Mesothelial cell of epicardium (in vitro differentiated cells): ENCODE data around the gene MRPL4. TPM values are rescaled to one million over a fixed set of nuclear protein-coding genes. Genes with fewer than 3 reads are reported as not detected.
A peak's percentile ranks its signal among the peaks of the same experiment; 100 is the strongest.

Experiments used
- DNase-seq, 2 experiments: peaks; one replicate each; pipeline ENCODE4 v3.0.0; 2021; ENCODE audit warnings: low spot score in 2 of 2; ENCODE audit not compliant: unreplicated experiment in 2 of 2
- H3K27ac Mint-ChIP-seq: 2 replicates; pipeline ENCODE4 v1.8.0; 2021; ENCODE audit warnings: mixed read lengths
- H3K27me3 Mint-ChIP-seq: 2 replicates; pipeline ENCODE4 v1.8.0; 2021; ENCODE audit warnings: low read depth, mixed read lengths
- H3K36me3 Mint-ChIP-seq: 2 replicates; pipeline ENCODE4 v1.8.0; 2021; ENCODE audit warnings: mixed read lengths
- H3K4me1 Mint-ChIP-seq: 2 replicates; pipeline ENCODE4 v1.8.0; 2021; ENCODE audit warnings: mixed read lengths
- H3K4me3 Mint-ChIP-seq: 2 replicates; pipeline ENCODE4 v1.8.0; 2021; ENCODE audit warnings: mild to moderate bottlenecking, moderate library complexity, mixed read lengths
- H3K9me3 Mint-ChIP-seq: 2 replicates; pipeline ENCODE4 v1.8.0; 2021; ENCODE audit warnings: mixed read lengths
- total RNA-seq: library from RNA; stranded (reverse); gene quantifications from 3 replicates; pipeline ENCODE4 v1.2.1, GENCODE V29; 2021
- TF ChIP-seq, protein P1 (sequence below): fragments of 200-600 bp; sonication (generic); IDR thresholded peaks from one replicate; pipeline ENCODE4 v1.5.0; 2021; ENCODE audit warnings: antibody characterized with exemption; ENCODE audit not compliant: unreplicated experiment

MRPL4 gene
- total RNA-seq, 1 donor from 2014 or later = 54.1 TPM

DNA sequence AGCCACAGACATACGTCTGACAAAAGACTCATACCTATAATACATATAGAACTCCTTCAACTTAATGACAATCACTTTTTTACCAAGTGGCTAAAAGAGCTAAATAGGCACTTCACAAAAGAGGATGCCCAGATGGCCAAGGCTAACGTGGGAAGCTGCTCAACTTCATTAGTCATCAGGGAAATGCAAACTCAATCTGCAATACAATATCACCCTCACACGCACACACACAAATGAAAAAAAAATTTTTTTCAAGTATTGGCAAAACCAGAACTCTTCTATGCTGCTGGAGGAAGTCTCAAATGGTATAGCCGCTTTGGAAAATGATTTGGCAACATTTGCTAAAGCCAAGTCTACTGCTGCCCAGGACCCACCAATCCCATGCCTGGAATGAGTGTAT is 42.7 kb upstream of the MRPL4 start:
- no peak for DNase-seq
- no peak overlapping the region for H3K27ac Mint-ChIP-seq
- H3K9me3 Mint-ChIP-seq = peaks cover 5% of the 10 kb centered on the region
- peaks cover 2% of the 10 kb centered on the region for H3K36me3 Mint-ChIP-seq
- no peaks in the 10 kb centered on the region for H3K27me3 Mint-ChIP-seq
- TF ChIP-seq, protein P1, sequence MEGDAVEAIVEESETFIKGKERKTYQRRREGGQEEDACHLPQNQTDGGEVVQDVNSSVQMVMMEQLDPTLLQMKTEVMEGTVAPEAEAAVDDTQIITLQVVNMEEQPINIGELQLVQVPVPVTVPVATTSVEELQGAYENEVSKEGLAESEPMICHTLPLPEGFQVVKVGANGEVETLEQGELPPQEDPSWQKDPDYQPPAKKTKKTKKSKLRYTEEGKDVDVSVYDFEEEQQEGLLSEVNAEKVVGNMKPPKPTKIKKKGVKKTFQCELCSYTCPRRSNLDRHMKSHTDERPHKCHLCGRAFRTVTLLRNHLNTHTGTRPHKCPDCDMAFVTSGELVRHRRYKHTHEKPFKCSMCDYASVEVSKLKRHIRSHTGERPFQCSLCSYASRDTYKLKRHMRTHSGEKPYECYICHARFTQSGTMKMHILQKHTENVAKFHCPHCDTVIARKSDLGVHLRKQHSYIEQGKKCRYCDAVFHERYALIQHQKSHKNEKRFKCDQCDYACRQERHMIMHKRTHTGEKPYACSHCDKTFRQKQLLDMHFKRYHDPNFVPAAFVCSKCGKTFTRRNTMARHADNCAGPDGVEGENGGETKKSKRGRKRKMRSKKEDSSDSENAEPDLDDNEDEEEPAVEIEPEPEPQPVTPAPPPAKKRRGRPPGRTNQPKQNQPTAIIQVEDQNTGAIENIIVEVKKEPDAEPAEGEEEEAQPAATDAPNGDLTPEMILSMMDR = no peak
- H3K4me3 Mint-ChIP-seq = no peak overlapping the region
- H3K4me1 Mint-ChIP-seq = peaks cover 8% of the 10 kb centered on the region

DNA sequence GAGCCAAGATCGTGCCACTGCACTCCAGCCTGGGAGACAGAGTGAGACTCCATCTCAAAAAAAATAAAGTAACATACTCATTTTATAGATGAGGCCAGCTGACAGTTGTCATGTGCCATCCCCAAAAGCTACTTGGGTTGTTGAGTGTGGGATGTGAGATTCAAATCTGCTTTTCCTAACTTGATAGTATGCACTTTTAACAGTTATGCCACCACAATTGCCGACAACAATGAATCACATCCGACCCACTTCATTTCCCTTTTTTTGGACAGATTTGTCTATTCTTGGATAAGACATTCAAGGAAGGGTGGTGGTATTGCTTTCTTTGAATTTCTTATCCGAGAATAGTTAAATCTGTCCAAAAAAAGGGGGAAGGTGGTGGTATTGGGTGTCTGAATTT is 41.0 kb upstream of the MRPL4 start:
- DNase-seq = no peak
- Mint-ChIP-seq H3K27ac (no peak overlapping the region), H3K36me3 (peaks cover 2% of the 10 kb centered on the region), H3K27me3 (no peaks in the 10 kb centered on the region), H3K4me3 (no peak overlapping the region), H3K4me1 (peaks cover 8% of the 10 kb centered on the region), H3K9me3 (peaks cover 5% of the 10 kb centered on the region)
- TF ChIP-seq, protein P1 = no peak

DNA sequence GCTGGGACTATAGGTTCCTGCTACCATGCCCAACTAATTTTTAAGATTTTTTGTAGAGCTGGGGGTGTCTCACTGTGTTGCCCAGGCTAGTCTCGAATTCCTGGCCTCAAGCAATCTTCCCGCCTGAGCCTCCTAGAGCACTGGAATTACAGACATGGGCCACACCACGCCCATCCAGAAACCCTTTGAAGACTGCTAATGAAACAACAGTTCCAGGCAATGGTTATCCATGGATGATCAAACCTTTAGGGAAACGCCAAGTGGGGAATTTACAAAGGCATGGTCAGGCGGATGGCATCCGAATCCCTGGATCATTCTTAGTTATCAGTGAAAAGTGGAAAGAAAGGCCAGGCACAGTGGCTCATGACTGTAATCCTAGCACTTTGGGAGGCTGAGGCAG is 40.3 kb upstream of the MRPL4 start:
- peaks cover 2% of the 10 kb centered on the region for H3K36me3 Mint-ChIP-seq
- peaks cover 3% of the 10 kb centered on the region for H3K4me1 Mint-ChIP-seq
- DNase-seq = no peak
- H3K27ac Mint-ChIP-seq = no peak overlapping the region
- TF ChIP-seq, protein P1 = no peak
- no peak overlapping the region for H3K4me3 Mint-ChIP-seq
- peaks cover 5% of the 10 kb centered on the region for H3K9me3 Mint-ChIP-seq
- H3K27me3 Mint-ChIP-seq = no peaks in the 10 kb centered on the region

DNA sequence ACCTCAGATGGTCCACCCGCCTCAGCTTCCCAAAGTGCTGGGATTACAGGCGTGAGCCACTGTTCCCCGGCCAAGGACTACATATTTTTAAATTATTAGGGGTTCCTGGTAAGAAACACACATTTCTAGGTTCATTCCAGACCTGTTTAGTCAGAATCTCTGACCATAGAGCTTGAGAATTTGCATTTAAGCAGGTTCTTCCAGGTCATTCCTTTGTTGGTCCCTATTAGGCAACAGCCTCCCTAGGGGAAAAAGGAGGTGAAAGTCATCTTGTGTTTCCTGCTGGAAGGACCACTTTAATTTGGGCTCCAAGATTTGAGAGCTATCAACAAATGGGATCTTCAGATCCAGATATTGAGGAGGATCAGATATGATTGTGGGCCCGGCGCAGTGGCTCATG is 37.2 kb upstream of the MRPL4 start:
- peaks cover 6% of the 10 kb centered on the region for H3K36me3 Mint-ChIP-seq
- no peaks in the 10 kb centered on the region for H3K4me1 Mint-ChIP-seq
- H3K27me3 Mint-ChIP-seq = no peaks in the 10 kb centered on the region
- TF ChIP-seq, protein P1 = no peak
- no peak for DNase-seq
- H3K27ac Mint-ChIP-seq = no peak overlapping the region
- no peak overlapping the region for H3K4me3 Mint-ChIP-seq
- no peaks in the 10 kb centered on the region for H3K9me3 Mint-ChIP-seq

DNA sequence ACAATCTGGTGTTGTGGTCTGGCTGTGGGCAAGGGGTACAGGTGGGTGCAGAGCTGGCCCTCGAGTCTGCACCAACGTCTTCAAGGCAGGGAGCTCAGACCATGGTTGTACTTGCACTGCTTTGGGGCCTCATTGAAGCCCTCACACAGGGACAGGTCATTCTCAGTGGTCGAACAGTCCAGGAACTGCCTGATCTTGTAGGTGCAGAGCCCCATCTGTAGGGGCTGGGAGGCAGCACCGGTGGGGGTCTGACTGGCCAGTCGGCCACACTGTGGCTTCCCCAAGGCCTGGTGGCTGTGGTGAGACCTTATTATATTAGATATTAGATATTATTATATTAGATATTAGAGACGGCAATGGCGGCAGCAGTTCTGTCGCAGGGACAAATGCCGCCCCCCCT is 34.9 kb upstream of the MRPL4 start:
- Mint-ChIP-seq H3K4me1 (no peaks in the 10 kb centered on the region), H3K4me3 (no peak overlapping the region), H3K36me3 (peaks cover 7% of the 10 kb centered on the region), H3K9me3 (no peaks in the 10 kb centered on the region), H3K27ac (no peak overlapping the region), H3K27me3 (no peaks in the 10 kb centered on the region)
- TF ChIP-seq, protein P1 = no peak
- DNase-seq = no peak

DNA sequence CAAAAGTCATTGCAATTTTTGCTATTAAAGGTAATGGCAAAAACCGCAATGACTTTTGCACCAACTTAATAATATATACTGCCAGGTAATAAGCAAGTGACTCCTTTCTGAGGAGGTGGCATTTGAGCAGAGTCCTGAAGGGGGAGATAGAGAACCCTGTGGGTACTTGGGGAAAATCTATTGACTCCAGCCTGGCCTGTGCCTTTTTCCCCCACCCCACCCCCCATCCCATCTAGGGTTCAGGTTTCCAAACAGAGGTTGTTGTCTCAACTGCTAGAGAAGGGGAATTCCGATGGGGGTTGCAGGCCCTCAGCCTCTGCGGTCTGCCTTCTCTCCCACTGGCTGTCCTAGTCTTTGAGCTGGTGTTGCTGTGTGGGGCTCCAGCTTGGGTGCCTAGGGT is 32.3 kb upstream of the MRPL4 start:
- Mint-ChIP-seq H3K27ac (no peak overlapping the region), H3K4me1 (no peaks in the 10 kb centered on the region), H3K4me3 (no peak overlapping the region)

More for the DNA sequence above, 32.3 kb upstream of the MRPL4 start:
- Mint-ChIP-seq H3K36me3 (peaks cover 17% of the 10 kb centered on the region), H3K9me3 (no peaks in the 10 kb centered on the region), H3K27me3 (no peaks in the 10 kb centered on the region)
- TF ChIP-seq, protein P1 = peak; percentile 14
- no peak for DNase-seq
